GM18499 (cell line): ENCODE results near the gene WWP2.
"Not testable (repeated sequence)": the region's sequence is repeated elsewhere in the genome, so short reads cannot be mapped to it uniquely, and the experiment has no call there.

Experiments used
- ATAC-seq: cut with Tn5 transposase; IDR thresholded peaks from one replicate; pipeline ENCODE4 v1.9.1; 2021; ENCODE audit warnings: moderate number of reproducible peaks; ENCODE audit not compliant: insufficient read depth, unreplicated experiment

Gene WWP2

GRCh38 chr16:69967688-69968087 is 205.6 kb downstream of the WWP2 start:
- ATAC-seq = not testable (repeated sequence)

GRCh38 chr16:69968125-69968524 is 206.0 kb downstream of the WWP2 start:
- ATAC-seq = not testable (repeated sequence)

- ATAC-seq = not testable (repeated sequence)
Measured at GRCh38 chr16:69969657-69970056, 207.5 kb downstream of the WWP2 start.

- ATAC-seq = not testable (repeated sequence)
Measured at GRCh38 chr16:69972120-69972519, 210.0 kb downstream of the WWP2 start.

- ATAC-seq = not testable (repeated sequence)
Measured at GRCh38 chr16:69972935-69973334, 210.8 kb downstream of the WWP2 start.

GRCh38 chr16:69985196-69985595 is 223.1 kb downstream of the WWP2 start:
- not testable (repeated sequence) for ATAC-seq
